ENCODE measurements around the gene SSX4B. TPM values are rescaled to one million over a fixed set of nuclear protein-coding genes. Genes with fewer than 3 reads are reported as not detected.
"Not testable (repeated sequence)": the region's sequence is repeated elsewhere in the genome, so short reads cannot be mapped to it uniquely, and the experiment has no call there.

Gene SSX4B
- total RNA-seq, 2 donors from 2014 or later, result not detected

- no peak overlapping the region for H3K27ac ChIP-seq
- H3K9ac ChIP-seq (ENCODE audit: low read depth in 2 of 2, low read length in 2 of 2), result no peak overlapping the region
- H3K27me3 ChIP-seq, result no peaks in the 10 kb centered on the region
- H3K36me3 ChIP-seq, result no peaks in the 10 kb centered on the region
- no peak for TF ChIP-seq CTCF (IDR thresholded peaks at IDR 0.05)
- H3K4me1 ChIP-seq, result no peaks in the 10 kb centered on the region
- no peak for DNase-seq
- intact Hi-C loops (cut with DNase I), result no loop called here
- H3K4me3 ChIP-seq, result no peak overlapping the region
- no peaks in the 10 kb centered on the region for H3K9me3 ChIP-seq
Observed at GRCh38 chrX:48451708-48452107, 39.9 kb upstream of the SSX4B start.

- Histone ChIP-seq H3K9ac (ENCODE audit: low read depth in 2 of 2, low read length in 2 of 2) (no peak overlapping the region), H3K4me3 (no peak overlapping the region), H3K4me1 (no peaks in the 10 kb centered on the region), H3K27me3 (no peaks in the 10 kb centered on the region), H3K9me3 (no peaks in the 10 kb centered on the region), H3K27ac (no peak overlapping the region), H3K36me3 (no peaks in the 10 kb centered on the region)
- DNase-seq, result no peak
- no peak for TF ChIP-seq CTCF (IDR thresholded peaks at IDR 0.05)
- intact Hi-C loops (cut with DNase I), result no loop called here
Observed at GRCh38 chrX:48450076-48450475, 38.3 kb upstream of the SSX4B start.

- H3K4me1 ChIP-seq; H3K9me3 ChIP-seq; H3K27me3 ChIP-seq; DNase-seq; H3K27ac ChIP-seq; H3K9ac ChIP-seq (ENCODE audit: low read depth in 2 of 2, low read length in 2 of 2); intact Hi-C loops (cut with DNase I); H3K4me3 ChIP-seq; H3K36me3 ChIP-seq: not testable (repeated sequence)
Observed at GRCh38 chrX:48447201-48447600, 35.4 kb upstream of the SSX4B start.

GRCh38 chrX:48433713-48434112 lies 22.0 kb upstream of the SSX4B start:
- H3K27ac ChIP-seq; H3K27me3 ChIP-seq; H3K36me3 ChIP-seq; H3K4me1 ChIP-seq; H3K4me3 ChIP-seq; intact Hi-C loops (cut with DNase I); H3K9ac ChIP-seq (ENCODE audit: low read depth in 2 of 2, low read length in 2 of 2); H3K9me3 ChIP-seq: not testable (repeated sequence)
- DNase-seq, result peak; percentile 19

- intact Hi-C loops (cut with DNase I); H3K36me3 ChIP-seq; H3K9me3 ChIP-seq; H3K9ac ChIP-seq (ENCODE audit: low read depth in 2 of 2, low read length in 2 of 2); DNase-seq; H3K4me3 ChIP-seq; H3K27ac ChIP-seq; H3K27me3 ChIP-seq; H3K4me1 ChIP-seq: not testable (repeated sequence)
Observed at GRCh38 chrX:48430166-48430565, 18.4 kb upstream of the SSX4B start.

- DNase-seq; H3K27ac ChIP-seq; H3K27me3 ChIP-seq; H3K36me3 ChIP-seq; H3K9me3 ChIP-seq; H3K4me3 ChIP-seq; H3K4me1 ChIP-seq; H3K9ac ChIP-seq (ENCODE audit: low read depth in 2 of 2, low read length in 2 of 2); intact Hi-C loops (cut with DNase I): not testable (repeated sequence)
Observed at GRCh38 chrX:48429606-48430005, 17.8 kb upstream of the SSX4B start.

- H3K4me1 ChIP-seq; intact Hi-C loops (cut with DNase I); H3K27ac ChIP-seq; H3K9ac ChIP-seq (ENCODE audit: low read depth in 2 of 2, low read length in 2 of 2); H3K9me3 ChIP-seq; DNase-seq; H3K36me3 ChIP-seq; H3K4me3 ChIP-seq; H3K27me3 ChIP-seq: not testable (repeated sequence)
Observed at GRCh38 chrX:48427027-48427716, 15.4 kb upstream of the SSX4B start.

- H3K4me3 ChIP-seq; H3K27me3 ChIP-seq; H3K36me3 ChIP-seq; intact Hi-C loops (cut with DNase I); H3K9me3 ChIP-seq; DNase-seq; H3K4me1 ChIP-seq; H3K27ac ChIP-seq; H3K9ac ChIP-seq (ENCODE audit: low read depth in 2 of 2, low read length in 2 of 2): not testable (repeated sequence)
Observed at GRCh38 chrX:48397825-48398224, 13.9 kb downstream of the SSX4B start.

GRCh38 chrX:48396931-48397330 lies 14.8 kb downstream of the SSX4B start:
- H3K27ac ChIP-seq; H3K4me3 ChIP-seq; DNase-seq; H3K36me3 ChIP-seq; H3K4me1 ChIP-seq; intact Hi-C loops (cut with DNase I); H3K9me3 ChIP-seq; H3K27me3 ChIP-seq; H3K9ac ChIP-seq (ENCODE audit: low read depth in 2 of 2, low read length in 2 of 2): not testable (repeated sequence)

GRCh38 chrX:48383239-48383638 lies 28.5 kb downstream of the SSX4B start, which contains the start of gene SSX4:
Gene SSX4, plus strand, starts transcription at chrX:48383539. Its CDS starts 515 bp downstream, at chrX:48384054.
- H3K9ac ChIP-seq (ENCODE audit: low read depth in 2 of 2, low read length in 2 of 2); H3K36me3 ChIP-seq; intact Hi-C loops (cut with DNase I); DNase-seq; H3K4me3 ChIP-seq; H3K9me3 ChIP-seq; H3K27ac ChIP-seq; H3K27me3 ChIP-seq; H3K4me1 ChIP-seq: not testable (repeated sequence)

GRCh38 chrX:48370408-48370807 lies 41.4 kb downstream of the SSX4B start:
- intact Hi-C loops (cut with DNase I); H3K4me1 ChIP-seq; H3K9me3 ChIP-seq; DNase-seq; H3K27ac ChIP-seq; H3K27me3 ChIP-seq; H3K36me3 ChIP-seq; H3K4me3 ChIP-seq; H3K9ac ChIP-seq (ENCODE audit: low read depth in 2 of 2, low read length in 2 of 2): not testable (repeated sequence)

GRCh38 chrX:48367717-48368408 lies 43.9 kb downstream of the SSX4B start:
- H3K9me3 ChIP-seq; H3K4me1 ChIP-seq; H3K27ac ChIP-seq; intact Hi-C loops (cut with DNase I); H3K4me3 ChIP-seq; DNase-seq; H3K9ac ChIP-seq (ENCODE audit: low read depth in 2 of 2, low read length in 2 of 2); H3K36me3 ChIP-seq; H3K27me3 ChIP-seq: not testable (repeated sequence)

All from colonic mucosa (tissue), 4 donors.